Astrocyte of the cerebellum (primary cell): ENCODE measurements around the gene CSGALNACT2.

Experiments
- DNase-seq: peaks from one replicate; pipeline ENCODE4 v3.0.0-alpha.2; 2011; ENCODE audit warnings: low read depth
- H3K4me3 ChIP-seq: 2 replicates; pipeline ENCODE4 v1.5.1; 2011; ENCODE audit warnings: mild to moderate bottlenecking, low read depth, low read length, moderate library complexity
- in situ Hi-C: cut with HindIII; loops from 2 replicates; pipeline ENCODE4 v1.10.0; 2017; ENCODE audit warnings: low sequenced_read_pairs
- TF ChIP-seq, protein P1 (sequence below): IDR thresholded peaks from 2 replicates; pipeline ENCODE4 v1.5.1; 2012; ENCODE audit warnings: low read length, low read depth, moderate library complexity, mild to moderate bottlenecking; ENCODE audit errors: missing control alignments

Gene CSGALNACT2, protein sequence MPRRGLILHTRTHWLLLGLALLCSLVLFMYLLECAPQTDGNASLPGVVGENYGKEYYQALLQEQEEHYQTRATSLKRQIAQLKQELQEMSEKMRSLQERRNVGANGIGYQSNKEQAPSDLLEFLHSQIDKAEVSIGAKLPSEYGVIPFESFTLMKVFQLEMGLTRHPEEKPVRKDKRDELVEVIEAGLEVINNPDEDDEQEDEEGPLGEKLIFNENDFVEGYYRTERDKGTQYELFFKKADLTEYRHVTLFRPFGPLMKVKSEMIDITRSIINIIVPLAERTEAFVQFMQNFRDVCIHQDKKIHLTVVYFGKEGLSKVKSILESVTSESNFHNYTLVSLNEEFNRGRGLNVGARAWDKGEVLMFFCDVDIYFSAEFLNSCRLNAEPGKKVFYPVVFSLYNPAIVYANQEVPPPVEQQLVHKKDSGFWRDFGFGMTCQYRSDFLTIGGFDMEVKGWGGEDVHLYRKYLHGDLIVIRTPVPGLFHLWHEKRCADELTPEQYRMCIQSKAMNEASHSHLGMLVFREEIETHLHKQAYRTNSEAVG

DNA sequence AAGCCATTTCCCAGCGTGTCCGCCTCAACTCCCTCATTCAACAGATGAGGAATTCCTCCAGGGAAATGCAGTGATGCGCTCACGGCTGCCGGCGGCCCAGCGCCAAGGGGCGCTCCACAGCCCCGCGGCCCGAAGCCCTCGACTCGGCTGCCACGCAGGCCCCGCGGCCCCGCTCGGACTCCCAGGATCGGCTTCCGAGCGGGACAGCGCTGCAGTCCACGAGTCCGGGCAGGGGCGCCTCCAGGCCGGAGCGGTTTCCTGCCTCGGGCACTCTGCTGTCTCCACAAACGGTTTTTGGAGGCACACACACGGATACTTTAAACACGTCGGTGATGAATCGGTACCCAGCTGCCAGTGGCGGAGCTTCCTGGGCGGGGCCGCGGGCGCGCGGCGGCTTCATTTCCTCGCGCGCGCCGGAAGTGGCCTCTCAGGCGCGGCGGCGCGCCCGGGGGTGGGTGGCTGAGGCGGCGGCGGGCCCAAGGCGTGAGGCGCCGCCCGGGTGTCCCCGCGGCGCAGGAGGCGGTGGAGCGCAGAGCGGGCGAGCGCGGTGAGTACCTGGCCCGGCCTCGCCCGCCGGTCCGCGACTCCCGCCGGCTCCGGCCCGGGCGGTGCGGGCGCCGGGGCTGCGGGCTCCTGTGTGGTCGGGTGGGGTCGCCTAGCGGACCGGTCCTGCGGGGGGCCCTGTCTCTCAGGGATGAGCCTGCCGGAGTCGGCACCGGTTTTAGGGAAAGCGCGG lies at the start of gene CSGALNACT2:
Gene CSGALNACT2, plus strand, starts transcription at position 425 of the 736 bp plus-strand sequence. CDS start 16,705 bp downstream, outside the sequence.
- peak; percentile 40 for DNase-seq
- in situ Hi-C loops, result no loop called here
- TF ChIP-seq, protein P1, sequence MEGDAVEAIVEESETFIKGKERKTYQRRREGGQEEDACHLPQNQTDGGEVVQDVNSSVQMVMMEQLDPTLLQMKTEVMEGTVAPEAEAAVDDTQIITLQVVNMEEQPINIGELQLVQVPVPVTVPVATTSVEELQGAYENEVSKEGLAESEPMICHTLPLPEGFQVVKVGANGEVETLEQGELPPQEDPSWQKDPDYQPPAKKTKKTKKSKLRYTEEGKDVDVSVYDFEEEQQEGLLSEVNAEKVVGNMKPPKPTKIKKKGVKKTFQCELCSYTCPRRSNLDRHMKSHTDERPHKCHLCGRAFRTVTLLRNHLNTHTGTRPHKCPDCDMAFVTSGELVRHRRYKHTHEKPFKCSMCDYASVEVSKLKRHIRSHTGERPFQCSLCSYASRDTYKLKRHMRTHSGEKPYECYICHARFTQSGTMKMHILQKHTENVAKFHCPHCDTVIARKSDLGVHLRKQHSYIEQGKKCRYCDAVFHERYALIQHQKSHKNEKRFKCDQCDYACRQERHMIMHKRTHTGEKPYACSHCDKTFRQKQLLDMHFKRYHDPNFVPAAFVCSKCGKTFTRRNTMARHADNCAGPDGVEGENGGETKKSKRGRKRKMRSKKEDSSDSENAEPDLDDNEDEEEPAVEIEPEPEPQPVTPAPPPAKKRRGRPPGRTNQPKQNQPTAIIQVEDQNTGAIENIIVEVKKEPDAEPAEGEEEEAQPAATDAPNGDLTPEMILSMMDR, result no peak
- peak within 1 kb of the TSS; percentile 87 for H3K4me3 ChIP-seq

GRCh38 chr10:43089519-43089918 lies 48.7 kb upstream of the CSGALNACT2 start:
- no peak overlapping the region for H3K4me3 ChIP-seq
- TF ChIP-seq, protein P1, result no peak
- DNase-seq, result no peak
- in situ Hi-C loops, result no loop called here

GRCh38 chr10:43090188-43090587 lies 48.1 kb upstream of the CSGALNACT2 start:
- no peak for DNase-seq
- H3K4me3 ChIP-seq, result no peak overlapping the region
- in situ Hi-C loops, result no loop called here
- TF ChIP-seq, protein P1, result no peak

- no peak for DNase-seq
- in situ Hi-C loops, result no loop called here
- TF ChIP-seq, protein P1, result no peak
- no peak overlapping the region for H3K4me3 ChIP-seq
Observed at GRCh38 chr10:43090664-43091063, 47.6 kb upstream of the CSGALNACT2 start.

GRCh38 chr10:43091846-43092245 lies 46.4 kb upstream of the CSGALNACT2 start:
- in situ Hi-C loops, result no loop called here
- no peak overlapping the region for H3K4me3 ChIP-seq
- TF ChIP-seq, protein P1, result no peak
- DNase-seq, result no peak

DNA sequence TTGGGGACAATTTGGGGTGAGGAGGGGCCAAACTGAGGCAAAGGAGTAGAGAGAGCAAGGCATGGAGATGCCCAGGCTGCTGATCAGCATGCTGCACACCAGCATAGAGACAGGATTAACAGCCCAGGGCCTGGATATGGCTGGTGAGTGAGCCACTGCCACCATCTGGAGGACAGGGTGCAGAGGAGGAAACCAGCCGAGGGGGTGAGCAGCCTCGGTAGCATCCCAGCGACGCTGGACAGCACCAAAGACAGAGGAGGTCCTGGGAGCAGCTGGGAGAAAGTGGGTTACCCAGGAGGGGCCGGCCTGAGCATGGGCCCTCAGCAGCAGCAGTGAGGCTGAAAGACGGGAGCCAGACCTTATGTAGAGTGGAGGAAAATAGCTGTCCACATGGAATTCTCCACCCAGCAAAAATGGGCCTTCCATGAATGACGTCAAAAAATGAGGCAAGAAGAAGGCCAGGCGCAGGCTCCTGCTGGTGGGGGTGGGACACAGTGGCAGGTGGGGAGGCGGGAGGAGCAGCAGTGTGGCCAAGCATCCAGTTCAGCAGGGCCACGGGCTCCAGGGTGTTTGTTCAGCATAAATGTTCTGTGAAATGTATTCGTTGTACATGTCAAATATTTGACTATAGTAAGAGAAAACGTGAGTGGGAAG lies 44.7 kb upstream of the CSGALNACT2 start:
- TF ChIP-seq, protein P1, result no peak
- H3K4me3 ChIP-seq, result no peak overlapping the region
- DNase-seq, result no peak
- in situ Hi-C loops, result no loop called here
